OCI-LY7 (cell line): Measurements from ENCODE around the gene FAM229A. TPM values are rescaled to one million over a fixed set of nuclear protein-coding genes. Genes with fewer than 3 reads are reported as not detected.
"Not testable (repeated sequence)": the region's sequence is repeated elsewhere in the genome, so short reads cannot be mapped to it uniquely, and the experiment has no call there.

Source experiments
- BruUV-seq: library from RNA; stranded (reverse); fragments of 400-500 nt; replicated peaks from 2 replicates; lab custom pipeline; 2021; lab: Mats Ljungman, UMichigan
- CTCF ChIA-PET: fragments of 300-600 bp; sonication (Branson Sonifier 250); formaldehyde crosslinking; loops from one replicate; lab custom pipeline; 2022; ENCODE audit warnings: antibody characterized with exemption; ENCODE audit not compliant: unreplicated experiment; lab: Charles Lee
- POLR2A ChIA-PET: fragments of 300-600 bp; sonication (Branson Sonifier 250); formaldehyde crosslinking; loops from one replicate; lab custom pipeline; 2022; ENCODE audit warnings: antibody characterized with exemption; lab: Charles Lee
- DNase-seq: peaks from one replicate; pipeline ENCODE4 v3.0.0-alpha.2; 2015; ENCODE audit warnings: low spot score
- H2AFZ ChIP-seq: fragments of 200-600 bp; sonication (generic), shearing (Covaris generic); 2 replicates; pipeline ENCODE4 v1.6.1; 2014; ENCODE audit warnings: mild to moderate bottlenecking, antibody characterized with exemption, low read length, moderate library complexity
- H3K27ac ChIP-seq: fragments of 200-600 bp; sonication (generic); 2 replicates; pipeline ENCODE4 v1.5.1; 2014; ENCODE audit warnings: mixed run types, low read depth, mild to moderate bottlenecking, moderate library complexity, low read length, inconsistent platforms; ENCODE audit not compliant: poor library complexity, severe bottlenecking
- H3K36me3 ChIP-seq: fragments of 200-600 bp; sonication (generic); 2 replicates; pipeline ENCODE4 v1.6.1; 2014; ENCODE audit warnings: mild to moderate bottlenecking, antibody characterized with exemption, low read length, moderate library complexity, mixed read lengths; ENCODE audit not compliant: insufficient read depth
- H3K4me1 ChIP-seq: fragments of 200-600 bp; sonication (generic); 2 replicates; pipeline ENCODE4 v1.5.1; 2014; ENCODE audit warnings: mild to moderate bottlenecking, low read length; ENCODE audit not compliant: insufficient read depth, poor library complexity, severe bottlenecking
- H3K4me2 ChIP-seq: fragments of 200-600 bp; sonication (generic); 2 replicates; pipeline ENCODE4 v1.6.1; 2014; ENCODE audit warnings: mild to moderate bottlenecking, low read length
- H3K4me3 ChIP-seq: fragments of 200-600 bp; sonication (generic); 2 replicates; pipeline ENCODE4 v1.5.1; 2014; ENCODE audit warnings: mild to moderate bottlenecking, low read depth, low read length; ENCODE audit not compliant: poor library complexity, severe bottlenecking
- H3K79me2 ChIP-seq: fragments of 200-600 bp; sonication (generic); 2 replicates; pipeline ENCODE4 v1.6.1; 2016; ENCODE audit warnings: low read depth, mild to moderate bottlenecking, low read length, moderate library complexity, mixed read lengths; ENCODE audit not compliant: insufficient read depth
- H3K9me2 ChIP-seq: fragments of 200-600 bp; sonication (generic); 2 replicates; pipeline ENCODE4 v1.6.1; 2016; ENCODE audit warnings: mild to moderate bottlenecking, low read length, mixed read lengths; ENCODE audit not compliant: insufficient read depth
- H3K9me3 ChIP-seq: fragments of 200-600 bp; sonication (generic); 2 replicates; pipeline ENCODE4 v1.6.1; 2014; ENCODE audit warnings: mild to moderate bottlenecking, mixed run types, low read length, mixed read lengths
- H4K20me1 ChIP-seq: fragments of 200-600 bp; sonication (generic); 2 replicates; pipeline ENCODE4 v1.6.1; 2014; ENCODE audit warnings: mild to moderate bottlenecking, antibody characterized with exemption, low read length, moderate library complexity, mixed read lengths; ENCODE audit not compliant: insufficient read depth
- EZH2phosphoT487 ChIP-seq: fragments of 200-600 bp; sonication (generic); IDR thresholded peaks from 2 replicates; pipeline ENCODE4 v1.6.1; 2018; ENCODE audit warnings: low read depth, borderline replicate concordance, mild to moderate bottlenecking, mixed run types, antibody characterized with exemption, low read length, moderate library complexity, mixed read lengths
- intact Hi-C: fragments of 100-400 bp; cut with micrococcal nuclease; formaldehyde crosslinking; loops from one replicate; pipeline ENCODE4 v1.10.0; 2022; ENCODE audit not compliant: unreplicated experiment
- total RNA-seq, 2 experiments: library from RNA; depleted of rRNA in 1 of 2; stranded (reverse); fragments of >200 nt in 1 of 2; shearing (Covaris generic) in 1 of 2; gene quantifications; 2 replicates each; pipeline ENCODE4 v1.2.3, GENCODE V29; 2014 to 2022
- TF ChIP-seq, protein P1 (sequence below): fragments of 200-600 bp; sonication (generic); conservative IDR thresholded peaks from 2 replicates; pipeline ENCODE4 v1.5.1; 2014; ENCODE audit warnings: mild to moderate bottlenecking, antibody characterized with exemption, low read length, moderate library complexity, mixed read lengths

Gene FAM229A
- total RNA-seq, 2 experiments from 2014 or later, result 3.2 to 16.5 TPM

DNA sequence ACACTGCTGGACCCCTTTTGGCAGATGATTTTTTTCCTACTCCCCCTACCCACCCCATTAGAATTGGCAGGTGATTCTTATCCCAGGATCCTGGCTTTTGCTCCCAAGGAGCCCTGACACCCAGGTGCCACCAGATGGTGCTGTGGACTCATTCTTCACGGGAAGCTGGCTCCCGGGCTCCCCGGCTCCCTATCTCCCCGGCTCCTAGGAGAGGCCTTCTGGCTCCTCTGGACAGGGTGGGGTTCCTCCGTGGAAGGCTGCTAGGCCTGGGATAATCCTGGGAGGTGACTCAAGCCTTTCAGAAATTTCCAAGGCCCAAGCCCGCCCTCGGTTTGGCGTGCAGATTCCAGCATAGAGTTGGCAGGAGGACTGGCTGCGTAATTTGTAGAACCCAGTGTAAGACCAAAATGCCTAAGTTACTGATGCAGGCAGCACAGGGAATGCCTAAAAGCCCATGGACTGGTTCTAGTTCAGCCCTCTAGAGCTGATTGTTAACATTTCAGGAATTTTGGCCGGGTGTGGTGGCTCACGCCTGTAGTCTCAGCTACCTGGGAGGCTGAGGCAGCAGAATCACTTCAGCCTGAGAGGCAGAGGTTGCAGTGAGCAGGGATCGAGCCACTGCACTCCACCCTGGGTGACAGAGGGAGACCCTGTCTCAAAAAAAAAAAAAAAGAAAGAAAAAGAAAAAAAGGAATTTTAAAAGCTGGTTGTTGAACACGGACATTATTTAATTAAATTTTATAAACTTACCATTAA, 38.8 kb upstream of the FAM229A start:
- Histone ChIP-seq H3K27ac (no peak overlapping the region), H3K4me1 (no peaks in the 10 kb centered on the region), H3K4me3 (no peak overlapping the region), H3K36me3 (no peaks in the 10 kb centered on the region), H3K4me2 (no peak overlapping the region), H3K9me3 (no peaks in the 10 kb centered on the region), H3K9me2 (no peaks in the 10 kb centered on the region), H2AFZ (no peak overlapping the region), H4K20me1 (no peaks in the 10 kb centered on the region), H3K79me2 (no peaks in the 10 kb centered on the region)
- intact Hi-C loops, result no loop called here
- no peak for TF ChIP-seq EZH2phosphoT487
- TF ChIP-seq, protein P1, sequence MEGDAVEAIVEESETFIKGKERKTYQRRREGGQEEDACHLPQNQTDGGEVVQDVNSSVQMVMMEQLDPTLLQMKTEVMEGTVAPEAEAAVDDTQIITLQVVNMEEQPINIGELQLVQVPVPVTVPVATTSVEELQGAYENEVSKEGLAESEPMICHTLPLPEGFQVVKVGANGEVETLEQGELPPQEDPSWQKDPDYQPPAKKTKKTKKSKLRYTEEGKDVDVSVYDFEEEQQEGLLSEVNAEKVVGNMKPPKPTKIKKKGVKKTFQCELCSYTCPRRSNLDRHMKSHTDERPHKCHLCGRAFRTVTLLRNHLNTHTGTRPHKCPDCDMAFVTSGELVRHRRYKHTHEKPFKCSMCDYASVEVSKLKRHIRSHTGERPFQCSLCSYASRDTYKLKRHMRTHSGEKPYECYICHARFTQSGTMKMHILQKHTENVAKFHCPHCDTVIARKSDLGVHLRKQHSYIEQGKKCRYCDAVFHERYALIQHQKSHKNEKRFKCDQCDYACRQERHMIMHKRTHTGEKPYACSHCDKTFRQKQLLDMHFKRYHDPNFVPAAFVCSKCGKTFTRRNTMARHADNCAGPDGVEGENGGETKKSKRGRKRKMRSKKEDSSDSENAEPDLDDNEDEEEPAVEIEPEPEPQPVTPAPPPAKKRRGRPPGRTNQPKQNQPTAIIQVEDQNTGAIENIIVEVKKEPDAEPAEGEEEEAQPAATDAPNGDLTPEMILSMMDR, result peak; percentile 93
- BruUV-seq, result no TSS peak
- peak; percentile 62 for DNase-seq
- CTCF ChIA-PET, result no interaction called here
- POLR2A ChIA-PET, result interaction anchor here (1.8 kb wide), 1 partner anchor 13 kb away, joined by 8 read pairs; no protein-coding TSS in a partner anchor

DNA sequence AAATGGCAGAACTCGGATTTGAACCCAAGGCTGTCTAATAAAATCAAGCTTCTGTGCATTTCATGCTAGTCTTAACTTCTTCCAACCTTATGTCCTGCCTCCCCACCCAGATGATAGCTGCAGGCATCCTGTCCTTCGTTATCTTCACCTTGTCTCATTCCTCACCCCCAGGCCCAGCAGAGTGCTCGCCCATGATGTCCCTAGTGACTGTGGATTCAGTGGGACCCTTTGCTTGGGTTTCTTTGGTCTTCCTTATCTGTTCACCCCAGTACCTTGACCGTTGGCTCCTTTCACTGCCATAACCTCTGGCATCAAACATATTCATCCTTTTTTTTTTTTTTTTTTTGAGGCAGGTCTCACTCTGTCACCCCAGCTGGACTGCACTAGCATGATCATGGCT, 37.6 kb upstream of the FAM229A start:
- H2AFZ ChIP-seq, result no peak overlapping the region
- no TSS peak for BruUV-seq
- H3K4me2 ChIP-seq, result no peak overlapping the region
- intact Hi-C loops, result no loop called here
- no peak overlapping the region for H3K27ac ChIP-seq
- no peaks in the 10 kb centered on the region for H3K79me2 ChIP-seq
- ChIA-PET POLR2A (interaction anchor here (0.6 to 1.5 kb wide), 2 partner anchors 11 to 114 kb away, joined by 4 to 6 read pairs; no protein-coding TSS in a partner anchor), CTCF (no interaction called here)
- H3K4me1 ChIP-seq, result peaks cover 4% of the 10 kb centered on the region
- H3K9me3 ChIP-seq, result no peaks in the 10 kb centered on the region
- no peaks in the 10 kb centered on the region for H4K20me1 ChIP-seq
- TF ChIP-seq, protein P1, result no peak
- no peak for TF ChIP-seq EZH2phosphoT487
- no peaks in the 10 kb centered on the region for H3K9me2 ChIP-seq
- DNase-seq, result no peak
- H3K36me3 ChIP-seq, result no peaks in the 10 kb centered on the region
- H3K4me3 ChIP-seq, result no peak overlapping the region

GRCh38 chr1:32398401-32398800, 36.1 kb upstream of the FAM229A start:
- no TSS peak for BruUV-seq
- no peak overlapping the region for H3K4me2 ChIP-seq
- H3K4me1 ChIP-seq, result peaks cover 7% of the 10 kb centered on the region
- no peaks in the 10 kb centered on the region for H4K20me1 ChIP-seq
- no peak overlapping the region for H3K27ac ChIP-seq
- ChIA-PET CTCF (no interaction called here), POLR2A (interaction anchor here (1.5 kb wide), 1 partner anchor 12 kb away, joined by 4 read pairs; no protein-coding TSS in a partner anchor)
- peaks cover 4% of the 10 kb centered on the region; the same call in 1 of the 2 replicates for H3K79me2 ChIP-seq
- TF ChIP-seq, protein P1, result no peak
- TF ChIP-seq EZH2phosphoT487, result no peak
- no peaks in the 10 kb centered on the region for H3K9me2 ChIP-seq
- H3K9me3 ChIP-seq, result no peaks in the 10 kb centered on the region
- intact Hi-C loops, result no loop called here
- H2AFZ ChIP-seq, result no peak overlapping the region
- H3K36me3 ChIP-seq, result no peaks in the 10 kb centered on the region
- DNase-seq, result no peak
- no peak overlapping the region for H3K4me3 ChIP-seq

- H3K79me2 ChIP-seq, H3K4me3 ChIP-seq, H3K27ac ChIP-seq, H3K9me3 ChIP-seq, H2AFZ ChIP-seq, BruUV-seq, intact Hi-C loops, H3K9me2 ChIP-seq, H4K20me1 ChIP-seq, H3K4me2 ChIP-seq, H3K36me3 ChIP-seq, DNase-seq: not testable (repeated sequence)
- CTCF ChIA-PET, result interaction anchor here (0.6 kb wide), 1 partner anchor 155 kb away, joined by 5 read pairs; no protein-coding TSS in a partner anchor
- POLR2A ChIA-PET, result interaction anchor here (0.6 kb wide), 1 partner anchor 290 kb away, joined by 3 read pairs; no protein-coding TSS in a partner anchor
- H3K4me1 ChIP-seq, result peaks cover 14% of the 10 kb centered on the region
Measured at GRCh38 chr1:32396524-32396923, 34.2 kb upstream of the FAM229A start.
